ENCODE measurements around the gene AP2A2. TPM values are rescaled to one million over a fixed set of nuclear protein-coding genes. Genes with fewer than 3 reads are reported as not detected.
A peak's percentile ranks its signal among the peaks of the same experiment; 100 is the strongest.

Gene AP2A2
- total RNA-seq, 1 experiment from 2014 or later: 123 TPM

DNA sequence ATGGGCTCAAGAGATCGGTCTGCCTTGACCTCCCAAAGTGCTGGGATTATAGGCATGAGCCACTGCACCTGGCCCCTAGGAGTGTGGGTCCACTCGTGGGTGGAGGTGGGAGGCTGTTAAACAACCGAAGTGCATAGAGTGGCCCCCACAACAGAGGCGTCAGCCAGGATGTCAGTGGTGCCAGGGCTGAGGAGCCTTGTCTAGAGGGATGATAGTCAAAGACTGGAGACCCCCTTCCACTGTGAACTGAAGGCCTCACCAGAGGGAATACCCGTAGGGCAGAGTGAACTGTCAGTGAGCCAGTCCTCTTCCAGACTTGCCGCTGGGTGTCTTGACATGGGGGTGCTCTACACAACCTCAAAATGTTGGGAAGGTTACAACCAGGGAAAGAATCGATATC is 38.2 kb downstream of the AP2A2 start:
- Histone ChIP-seq H3K36me3 (ENCODE audit: control insufficient read depth, insufficient read depth, low read length) (peaks cover 5% of the 10 kb centered on the region), H3K27me3 (ENCODE audit: control insufficient read depth, insufficient read depth, low read length) (no peaks in the 10 kb centered on the region), H3K4me3 (ENCODE audit: low read depth in 2 of 2, low read length in 2 of 2) (no peak overlapping the region), H3K9me3 (ENCODE audit: control insufficient read depth, insufficient read depth, low read depth, low read length) (no peaks in the 10 kb centered on the region), H3K27ac (ENCODE audit: low read length) (no peak overlapping the region), H3K4me1 (ENCODE audit: control insufficient read depth, insufficient read depth, low read length) (no peaks in the 10 kb centered on the region)
- intact Hi-C loops (cut with micrococcal nuclease; ENCODE audit: unreplicated experiment) (no loop called here), in situ Hi-C loops (cut with HindIII; ENCODE audit: low pct_unique_long_range_greater_than_20kb, low sequenced_read_pairs) (no loop called here)
- no TSS peak for BruUV-seq (replicated peaks)
- TF ChIP-seq, protein P1, sequence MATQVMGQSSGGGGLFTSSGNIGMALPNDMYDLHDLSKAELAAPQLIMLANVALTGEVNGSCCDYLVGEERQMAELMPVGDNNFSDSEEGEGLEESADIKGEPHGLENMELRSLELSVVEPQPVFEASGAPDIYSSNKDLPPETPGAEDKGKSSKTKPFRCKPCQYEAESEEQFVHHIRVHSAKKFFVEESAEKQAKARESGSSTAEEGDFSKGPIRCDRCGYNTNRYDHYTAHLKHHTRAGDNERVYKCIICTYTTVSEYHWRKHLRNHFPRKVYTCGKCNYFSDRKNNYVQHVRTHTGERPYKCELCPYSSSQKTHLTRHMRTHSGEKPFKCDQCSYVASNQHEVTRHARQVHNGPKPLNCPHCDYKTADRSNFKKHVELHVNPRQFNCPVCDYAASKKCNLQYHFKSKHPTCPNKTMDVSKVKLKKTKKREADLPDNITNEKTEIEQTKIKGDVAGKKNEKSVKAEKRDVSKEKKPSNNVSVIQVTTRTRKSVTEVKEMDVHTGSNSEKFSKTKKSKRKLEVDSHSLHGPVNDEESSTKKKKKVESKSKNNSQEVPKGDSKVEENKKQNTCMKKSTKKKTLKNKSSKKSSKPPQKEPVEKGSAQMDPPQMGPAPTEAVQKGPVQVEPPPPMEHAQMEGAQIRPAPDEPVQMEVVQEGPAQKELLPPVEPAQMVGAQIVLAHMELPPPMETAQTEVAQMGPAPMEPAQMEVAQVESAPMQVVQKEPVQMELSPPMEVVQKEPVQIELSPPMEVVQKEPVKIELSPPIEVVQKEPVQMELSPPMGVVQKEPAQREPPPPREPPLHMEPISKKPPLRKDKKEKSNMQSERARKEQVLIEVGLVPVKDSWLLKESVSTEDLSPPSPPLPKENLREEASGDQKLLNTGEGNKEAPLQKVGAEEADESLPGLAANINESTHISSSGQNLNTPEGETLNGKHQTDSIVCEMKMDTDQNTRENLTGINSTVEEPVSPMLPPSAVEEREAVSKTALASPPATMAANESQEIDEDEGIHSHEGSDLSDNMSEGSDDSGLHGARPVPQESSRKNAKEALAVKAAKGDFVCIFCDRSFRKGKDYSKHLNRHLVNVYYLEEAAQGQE (IDR thresholded peaks at IDR 0.05; ENCODE audit: insufficient read depth in 1 of 2, low read depth in 2 of 2, low read length in 1 of 2): no peak
- TF ChIP-seq POLR2AphosphoS5 (IDR thresholded peaks at IDR 0.05; ENCODE audit: low read depth, low read length) (no peak), SIN3A (IDR thresholded peaks at IDR 0.05; ENCODE audit: borderline replicate concordance, insufficient read depth, low read depth, low read length) (no peak), TCF7L2 (IDR thresholded peaks at IDR 0.05; ENCODE audit: low read depth, low read length) (no peak), CTCF (IDR thresholded peaks at IDR 0.05) (no peak)
- DNase-seq (ENCODE audit: low read depth, low spot score): no peak
- POLR2A ChIA-PET: no interaction called here
- CTCF ChIA-PET: no interaction called here
- no peak for ATAC-seq

DNA sequence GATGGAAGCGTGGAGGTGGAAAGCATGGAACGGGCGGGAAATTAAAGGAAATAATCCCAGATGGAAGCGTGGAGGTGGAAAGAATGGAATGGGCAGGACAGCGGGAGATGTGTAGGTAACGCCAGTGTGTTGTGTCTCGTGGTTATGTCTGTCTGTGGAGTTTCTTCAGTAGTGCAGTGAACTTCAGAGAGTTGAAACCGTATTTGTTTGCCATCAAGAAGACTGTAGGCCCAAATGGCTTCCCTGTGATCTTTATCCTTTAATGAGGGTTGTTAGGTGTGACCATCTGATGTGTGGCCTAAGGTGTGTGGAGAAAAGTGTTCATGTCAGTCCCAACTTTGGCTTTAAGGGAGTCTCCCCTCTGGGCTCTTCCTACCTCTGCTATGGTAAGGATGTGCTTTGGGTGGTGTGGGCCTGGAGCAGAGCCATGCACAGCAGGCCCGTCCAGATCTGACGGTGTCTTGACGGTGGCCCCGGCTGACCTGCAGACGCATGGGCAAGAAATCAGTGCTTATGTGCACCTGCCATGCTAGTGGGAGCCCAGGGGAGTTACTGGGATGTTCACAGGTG is 39.6 kb downstream of the AP2A2 start:
- Histone ChIP-seq H3K4me1 (ENCODE audit: control insufficient read depth, insufficient read depth, low read length) (no peaks in the 10 kb centered on the region), H3K36me3 (ENCODE audit: control insufficient read depth, insufficient read depth, low read length) (no peaks in the 10 kb centered on the region), H3K9me3 (ENCODE audit: control insufficient read depth, insufficient read depth, low read depth, low read length) (no peaks in the 10 kb centered on the region), H3K4me3 (ENCODE audit: low read depth in 2 of 2, low read length in 2 of 2) (no peak overlapping the region), H3K27ac (ENCODE audit: low read length) (no peak overlapping the region), H3K27me3 (ENCODE audit: control insufficient read depth, insufficient read depth, low read length) (no peaks in the 10 kb centered on the region)
- no peak for DNase-seq (ENCODE audit: low read depth, low spot score)
- intact Hi-C loops (cut with micrococcal nuclease; ENCODE audit: unreplicated experiment): no loop called here
- ChIA-PET POLR2A (no interaction called here), CTCF (no interaction called here)
- ATAC-seq: peak; percentile 38; the same call in 1 of the 2 replicates
- TF ChIP-seq CTCF (IDR thresholded peaks at IDR 0.05) (no peak), SIN3A (IDR thresholded peaks at IDR 0.05; ENCODE audit: borderline replicate concordance, insufficient read depth, low read depth, low read length) (no peak)
- in situ Hi-C loops (cut with HindIII; ENCODE audit: low pct_unique_long_range_greater_than_20kb, low sequenced_read_pairs): no loop called here
- BruUV-seq (replicated peaks): TSS peak; percentile 30
